ACHN (cell line): Measurements from ENCODE around the gene TBC1D1.

Experiments
- DNase-seq: peaks from one replicate; pipeline ENCODE4 v3.0.0-alpha.2; 2015
- in situ Hi-C: cut with HindIII; loops from 2 replicates; pipeline ENCODE4 v1.10.0; 2017; ENCODE audit warnings: low sequenced_read_pairs, low pct_ligation_motif_present, low pct_unique_long_range_greater_than_20kb

Gene TBC1D1

DNA sequence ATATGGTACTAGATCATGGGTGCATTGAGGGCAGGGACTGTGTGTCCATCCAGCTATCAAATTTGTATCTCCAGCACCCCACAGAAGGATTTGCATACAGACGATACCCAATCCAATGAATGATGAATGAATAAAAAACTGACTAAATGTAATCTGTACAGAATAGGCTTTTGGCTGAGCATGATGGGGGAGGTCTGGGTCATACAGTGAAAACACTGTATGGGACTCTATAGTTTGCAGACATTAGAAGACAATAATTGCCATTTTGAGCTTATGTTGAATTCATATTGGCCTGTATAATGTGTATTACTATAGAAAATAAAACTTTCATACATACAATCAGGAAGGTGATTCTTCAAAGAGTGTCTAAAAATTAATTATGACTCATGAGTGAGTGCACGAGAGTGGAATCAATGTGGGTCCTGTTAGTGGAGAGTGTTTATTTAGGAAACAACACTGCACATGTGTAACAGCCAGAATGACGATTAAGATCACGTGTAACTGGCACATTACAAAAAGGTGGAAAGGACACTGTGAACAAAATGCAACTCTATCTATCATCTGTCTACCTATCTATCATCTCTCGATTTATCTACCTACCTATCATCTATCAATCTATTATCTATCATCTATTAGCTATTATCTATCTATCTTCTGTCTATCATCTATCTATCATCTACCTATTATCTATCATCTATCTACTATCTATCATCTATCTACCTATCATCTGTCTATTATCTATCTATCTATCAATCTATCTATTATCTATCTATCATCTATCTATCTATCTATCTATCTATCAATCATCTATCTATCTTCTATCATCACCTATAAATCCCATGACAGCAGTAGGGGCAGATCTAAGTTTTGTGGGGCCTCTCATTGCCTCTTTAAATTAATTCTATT, 270.6 kb downstream of the TBC1D1 start:
- in situ Hi-C loops = no loop called here
- no peak for DNase-seq

DNA sequence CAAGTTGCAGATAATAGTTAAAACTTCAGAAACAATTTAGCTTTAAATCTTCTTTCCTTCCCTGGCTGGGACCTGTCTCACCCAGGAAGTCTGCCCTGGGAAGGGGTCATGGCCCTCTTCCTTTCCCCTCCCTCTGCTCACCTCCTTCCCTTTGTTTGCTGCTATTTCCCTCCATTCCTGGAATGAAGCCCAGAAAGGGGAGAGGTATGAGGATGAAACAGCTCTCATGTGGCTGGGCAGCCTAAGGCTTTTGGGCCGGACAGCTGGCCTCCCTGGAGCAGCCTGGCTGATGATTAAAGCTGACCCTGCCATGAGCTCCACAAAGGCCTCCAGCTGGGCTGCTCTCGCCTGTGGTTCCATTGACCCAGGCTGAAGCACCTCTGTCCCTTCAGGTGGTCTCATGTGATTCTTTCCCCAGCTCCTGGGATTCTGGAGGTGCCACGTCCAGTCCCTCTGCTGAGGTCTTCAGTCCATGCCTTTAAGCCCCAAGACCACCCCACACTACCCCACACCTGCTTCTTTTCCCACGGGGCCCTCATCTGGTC, 271.4 kb downstream of the TBC1D1 start:
- peak; percentile 85 for DNase-seq

DNA sequence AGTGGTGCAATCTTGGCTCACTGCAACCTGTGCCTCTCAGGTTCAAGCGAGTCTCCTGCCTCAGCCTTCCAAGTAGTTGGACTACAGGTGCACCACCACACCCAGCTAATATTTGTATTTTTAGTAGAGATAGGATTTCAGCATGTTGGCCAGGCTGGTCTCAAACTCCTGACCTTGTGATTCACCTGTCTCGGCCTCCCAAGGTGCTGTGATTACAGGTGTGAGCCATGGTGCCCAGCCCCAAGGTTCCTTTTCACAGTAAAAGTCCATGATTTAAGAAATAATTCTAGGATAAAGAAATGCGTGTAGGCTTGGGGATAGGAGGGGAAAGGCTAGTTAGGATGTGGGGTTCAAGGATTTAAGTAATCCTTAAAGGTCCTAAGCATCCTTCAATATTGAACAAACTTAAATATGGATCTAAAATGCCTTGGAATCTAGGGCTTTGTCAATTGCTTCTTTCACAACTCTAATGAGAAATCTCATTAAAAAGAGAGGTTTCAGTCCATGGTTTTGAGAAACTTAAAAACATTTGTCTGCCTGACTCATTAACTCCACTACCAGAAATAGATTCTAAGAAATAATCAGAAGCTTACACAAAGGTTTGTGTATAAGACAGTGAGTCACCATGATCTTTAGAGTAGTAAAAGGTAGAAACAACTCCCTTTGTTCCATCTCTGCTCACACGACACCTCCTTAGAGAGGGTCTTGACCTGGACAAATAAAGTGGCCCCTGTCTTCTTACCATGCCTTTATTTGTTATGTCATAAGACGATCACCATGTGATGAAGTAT, 272.5 kb downstream of the TBC1D1 start:
- no peak for DNase-seq
- in situ Hi-C loops = no loop called here

More for the DNA sequence above, 271.4 kb downstream of the TBC1D1 start:
- in situ Hi-C loops = no loop called here

DNA sequence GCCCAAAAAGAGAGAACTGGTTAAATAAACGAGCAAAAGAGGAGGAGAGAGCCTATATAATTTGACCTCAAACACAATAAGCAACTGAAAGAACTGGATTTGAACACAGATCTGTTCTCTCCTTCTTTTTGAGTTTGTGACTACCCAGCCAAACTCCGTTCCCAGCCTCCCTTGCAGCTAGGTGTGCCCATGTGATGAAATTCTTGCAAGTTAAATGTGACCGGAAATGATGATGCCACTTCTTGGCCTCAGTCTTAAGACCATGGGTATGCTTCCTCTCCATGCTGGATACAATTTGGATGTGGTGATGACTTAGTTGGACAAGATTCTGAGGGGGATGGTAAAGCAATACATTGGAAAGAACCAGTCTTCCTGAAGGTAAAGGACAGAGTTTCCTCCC, 273.5 kb downstream of the TBC1D1 start:
- DNase-seq = no peak
- in situ Hi-C loops = no loop called here

DNA sequence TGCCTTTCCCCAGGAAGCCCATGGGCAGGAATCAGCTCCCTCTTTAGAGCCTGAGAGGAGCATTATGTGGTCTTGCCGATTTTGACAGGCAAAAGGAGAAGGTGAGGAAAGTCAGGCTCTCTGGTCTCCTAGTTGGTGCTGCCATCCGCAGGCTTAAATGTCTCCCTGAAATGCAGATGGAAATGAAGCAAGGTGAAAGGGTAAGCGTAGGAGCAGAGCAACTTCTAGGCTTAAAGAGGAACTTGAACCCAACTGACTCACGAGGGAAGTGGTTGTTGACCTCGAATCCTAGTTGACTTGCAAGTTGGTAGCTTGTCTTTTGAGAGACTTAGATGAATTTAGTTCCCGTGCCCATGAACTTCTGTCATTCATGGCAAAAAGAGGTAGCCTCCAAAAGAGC, 275.2 kb downstream of the TBC1D1 start:
- in situ Hi-C loops = no loop called here
- no peak for DNase-seq

DNA sequence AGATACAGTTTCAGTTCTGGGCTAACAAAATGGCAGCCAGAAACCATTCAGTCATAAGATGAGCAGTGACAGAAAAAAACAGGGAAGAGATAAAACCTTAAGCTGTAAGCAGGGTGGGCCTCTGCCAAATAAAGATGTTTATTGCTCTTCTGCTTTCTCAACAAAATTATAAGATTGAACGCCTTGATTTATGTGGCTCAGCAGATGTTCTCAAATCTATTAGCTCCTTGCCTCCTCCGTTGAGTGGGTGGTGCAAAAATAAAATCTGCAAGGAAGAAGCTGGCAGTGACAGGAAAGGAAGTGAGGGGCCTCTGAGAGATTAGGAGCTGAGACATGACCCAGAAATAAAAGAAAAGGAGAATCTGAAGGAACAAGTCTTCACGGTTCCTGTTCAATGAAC, 275.9 kb downstream of the TBC1D1 start:
- in situ Hi-C loops = no loop called here
- no peak for DNase-seq

DNA sequence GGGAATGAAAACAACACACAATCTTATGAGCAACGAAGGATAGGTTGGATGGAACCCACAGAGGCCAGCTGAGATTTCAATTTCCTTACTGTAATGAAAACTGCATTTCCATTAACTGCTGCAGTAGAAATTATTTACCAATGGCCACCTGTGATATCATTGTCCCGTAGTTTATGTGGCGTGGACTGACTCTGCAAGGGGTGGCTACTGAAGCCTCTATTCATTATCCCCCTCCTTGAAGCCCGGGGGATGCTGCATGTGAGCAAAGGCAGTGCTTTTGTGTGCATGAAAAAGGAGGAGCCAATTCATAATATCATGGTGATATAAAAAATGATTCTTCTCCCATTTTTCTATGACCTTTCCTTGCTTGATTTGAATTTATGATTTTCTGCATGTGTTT, 277.1 kb downstream of the TBC1D1 start:
- in situ Hi-C loops = no loop called here
- DNase-seq = no peak

DNA sequence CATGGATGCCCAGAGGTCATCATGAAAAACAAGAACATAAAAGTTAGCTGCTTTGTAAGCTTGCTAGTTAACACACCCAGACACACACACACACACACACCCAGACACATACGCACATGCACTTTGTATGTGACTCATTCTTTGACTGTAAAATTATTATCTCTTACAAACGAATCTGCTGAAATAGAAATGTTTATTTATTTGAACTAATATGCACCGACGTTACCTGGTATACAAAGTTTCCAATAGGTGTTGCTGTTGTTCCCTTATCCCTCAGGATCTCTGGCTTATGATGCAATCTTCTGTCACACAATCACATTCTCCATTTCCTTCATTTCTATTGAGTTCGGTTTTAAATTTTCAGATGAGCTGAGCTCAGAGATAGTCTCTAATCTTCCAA, 278.6 kb downstream of the TBC1D1 start:
- in situ Hi-C loops = no loop called here
- DNase-seq = no peak

DNA sequence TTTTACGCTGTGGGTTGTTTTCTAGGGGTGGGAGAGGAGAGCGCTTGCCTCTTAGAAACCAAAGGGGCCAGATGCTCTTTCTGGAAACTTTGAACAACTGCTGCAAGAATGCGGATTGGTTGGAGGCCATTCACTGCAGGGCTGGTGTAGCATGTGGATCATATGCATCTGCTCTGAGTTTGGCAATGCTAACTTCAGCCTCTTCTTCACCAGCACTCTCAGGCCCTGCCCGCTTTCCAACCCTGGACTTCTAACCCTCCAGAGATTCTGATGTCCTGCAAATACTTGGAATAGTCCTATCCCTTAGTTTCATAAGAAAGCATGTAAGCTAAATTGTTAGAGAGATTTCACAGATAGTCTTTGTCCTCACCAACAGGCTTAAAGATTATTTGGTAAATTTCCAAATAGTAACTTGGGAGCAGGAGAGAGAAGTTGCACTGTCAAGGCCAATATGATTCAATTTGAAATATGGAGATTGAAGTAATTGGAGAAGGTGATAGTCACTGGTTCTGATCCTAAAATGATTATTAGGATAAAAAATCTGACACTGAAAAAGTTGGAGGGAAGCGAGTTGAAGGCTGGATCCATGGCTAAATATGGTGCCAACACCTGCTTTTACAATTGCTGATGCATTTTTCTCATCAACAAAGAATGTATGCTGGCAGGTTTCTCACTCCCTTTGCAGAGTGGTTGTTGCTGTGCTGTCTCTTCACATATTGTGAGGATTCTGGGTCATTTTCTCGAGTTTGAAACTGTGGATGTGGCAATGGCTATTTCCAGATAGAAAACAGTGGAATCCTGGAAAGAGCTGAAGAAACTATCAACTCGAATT, 279.7 kb downstream of the TBC1D1 start:
- no peak for DNase-seq
- in situ Hi-C loops = no loop called here

DNA sequence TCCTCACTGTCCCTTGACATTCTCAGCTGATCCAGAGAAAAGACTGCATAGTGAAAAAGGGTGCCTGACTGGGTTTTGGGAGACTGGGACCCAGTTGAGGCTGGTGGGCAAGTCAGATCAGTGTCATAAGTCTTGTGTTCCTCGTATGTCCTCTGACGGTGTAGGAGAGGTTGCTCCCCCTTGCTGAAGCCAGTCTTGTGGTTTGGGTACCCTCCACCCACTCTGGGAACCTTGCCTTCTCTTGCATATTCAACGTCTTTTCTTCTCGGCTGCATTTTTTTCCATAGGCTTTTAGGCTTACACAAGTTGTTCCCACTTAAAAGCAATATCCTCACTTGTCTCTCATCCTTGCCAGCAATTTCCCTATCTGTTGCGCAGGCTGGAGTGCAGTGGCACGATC, 281.2 kb downstream of the TBC1D1 start:
- in situ Hi-C loops = no loop called here
- no peak for DNase-seq

DNA sequence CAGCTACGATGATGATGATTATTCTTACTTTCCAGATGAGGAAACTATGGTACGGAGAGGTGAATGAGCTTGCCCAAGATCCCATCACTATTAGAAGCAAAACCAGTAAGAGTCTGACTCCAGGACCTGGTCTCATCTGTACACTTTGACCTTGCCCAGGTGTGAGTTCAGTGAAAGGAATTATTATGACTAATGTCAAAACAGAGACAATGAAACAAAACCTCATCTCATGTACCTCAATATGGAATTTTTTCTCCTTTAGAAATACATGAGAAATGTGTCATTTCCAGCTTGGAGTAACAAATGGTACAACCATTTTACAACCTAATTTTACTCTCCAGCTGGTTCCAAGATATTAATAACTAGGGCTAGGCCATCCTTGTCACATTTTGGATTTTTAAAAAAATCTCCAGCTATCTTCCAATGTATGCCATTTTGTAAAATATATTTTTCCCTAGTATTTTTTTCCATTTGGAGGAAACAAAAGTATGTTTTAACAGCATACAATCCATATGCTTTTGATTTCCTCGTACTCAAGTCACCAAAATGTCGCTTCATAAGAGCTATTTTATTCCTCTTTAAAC, 283.1 kb downstream of the TBC1D1 start:
- DNase-seq = no peak
- in situ Hi-C loops = no loop called here

DNA sequence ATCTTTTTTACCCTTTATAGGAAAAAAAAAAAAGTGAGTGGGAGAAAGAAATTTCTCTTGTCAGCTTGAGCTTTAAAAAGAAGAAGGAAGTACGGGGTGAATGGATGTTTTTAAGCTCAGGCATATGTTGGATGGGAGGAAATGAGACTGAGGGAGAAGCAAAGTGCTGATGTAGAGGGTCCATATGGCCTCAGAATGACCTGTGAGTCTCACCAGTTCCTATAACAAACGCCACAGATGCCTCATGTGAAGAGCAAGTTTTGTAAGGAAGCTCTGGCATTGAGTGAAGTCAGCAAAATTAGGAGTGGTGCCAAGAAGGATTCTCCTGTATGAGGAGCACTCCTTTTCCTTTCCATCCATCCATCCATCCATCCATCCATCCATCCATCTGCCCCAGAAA, 283.9 kb downstream of the TBC1D1 start:
- in situ Hi-C loops = no loop called here
- DNase-seq = no peak

DNA sequence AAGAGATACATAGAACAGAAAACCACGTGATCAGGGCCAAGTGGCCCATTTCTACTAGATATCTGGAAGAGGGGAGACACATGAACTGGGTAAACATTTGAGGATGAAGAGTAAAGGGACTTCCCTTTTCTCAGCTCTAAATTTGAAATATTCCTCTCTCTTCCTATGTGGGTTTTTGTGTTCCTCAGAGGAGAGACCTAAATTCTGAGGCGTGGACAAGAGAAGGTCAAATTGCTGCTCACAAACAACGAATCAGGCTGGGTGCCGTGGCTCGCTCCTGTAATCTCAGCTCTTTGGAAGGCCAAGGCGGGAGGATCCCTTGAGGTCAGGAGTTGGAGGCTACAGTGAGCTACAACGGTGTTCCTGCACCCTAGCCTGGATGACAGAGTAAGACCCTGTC, 285.3 kb downstream of the TBC1D1 start:
- in situ Hi-C loops = no loop called here
- no peak for DNase-seq

DNA sequence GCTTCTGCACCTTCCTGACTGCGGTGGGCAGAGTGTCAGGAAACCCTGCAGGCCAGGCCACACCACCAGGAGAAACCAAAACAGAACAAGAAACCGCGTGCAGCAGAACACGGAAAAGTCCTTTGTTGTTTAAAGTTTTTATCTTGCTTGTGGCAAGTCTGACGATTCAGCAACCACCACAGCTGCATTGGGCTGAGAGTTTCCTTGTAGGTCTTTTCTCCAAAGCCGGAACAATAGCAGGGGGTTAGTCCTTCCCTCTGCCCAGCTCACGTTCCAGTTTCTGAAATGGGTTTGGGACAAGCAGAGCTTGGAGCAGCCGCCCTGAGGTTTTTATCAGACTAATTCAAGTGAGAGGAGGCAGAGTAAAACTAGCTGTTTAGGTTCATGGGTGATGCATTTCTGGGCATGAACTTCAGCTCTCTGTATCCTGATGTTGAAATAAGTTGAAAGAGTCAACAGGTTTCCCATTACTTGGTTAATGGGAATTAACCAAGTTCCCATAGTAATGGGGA, 286.2 kb downstream of the TBC1D1 start:
- DNase-seq = no peak
- in situ Hi-C loops = no loop called here

DNA sequence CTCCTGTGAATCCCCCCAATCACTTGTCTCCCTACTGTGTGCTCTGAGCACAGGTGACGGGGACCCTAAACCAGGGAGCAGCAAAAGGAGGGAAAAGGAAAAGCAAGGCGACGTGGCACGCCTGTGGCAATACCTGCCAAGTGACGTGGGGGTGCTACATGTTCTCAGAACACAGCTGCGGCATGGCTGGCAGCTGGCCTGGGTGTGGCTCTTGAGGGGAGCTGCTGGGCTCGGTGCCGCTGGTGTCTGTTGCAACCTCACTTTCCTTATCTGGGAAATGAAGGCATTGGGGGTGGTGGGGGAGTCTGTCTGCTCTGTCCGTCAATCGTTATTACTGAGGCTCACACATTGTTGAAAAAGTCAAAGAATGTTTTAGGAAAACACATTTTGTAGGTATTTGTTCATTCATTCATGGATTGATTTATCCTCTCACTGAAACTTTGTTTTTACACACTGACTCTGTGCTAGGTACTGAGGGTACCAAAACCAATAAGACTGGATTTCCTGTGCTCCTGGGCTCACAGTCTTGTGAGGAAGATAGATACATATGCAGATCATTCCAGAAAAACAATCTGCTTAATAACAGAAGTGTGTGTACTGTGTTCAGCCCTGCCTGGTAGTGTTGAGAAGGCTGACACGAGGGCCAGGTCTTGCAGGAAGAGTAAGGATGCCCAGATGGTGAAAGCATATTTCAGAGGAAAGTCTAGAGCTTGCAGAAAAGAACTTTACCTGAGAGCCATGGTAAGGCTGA, 286.9 kb downstream of the TBC1D1 start:
- DNase-seq = no peak
- in situ Hi-C loops = no loop called here

DNA sequence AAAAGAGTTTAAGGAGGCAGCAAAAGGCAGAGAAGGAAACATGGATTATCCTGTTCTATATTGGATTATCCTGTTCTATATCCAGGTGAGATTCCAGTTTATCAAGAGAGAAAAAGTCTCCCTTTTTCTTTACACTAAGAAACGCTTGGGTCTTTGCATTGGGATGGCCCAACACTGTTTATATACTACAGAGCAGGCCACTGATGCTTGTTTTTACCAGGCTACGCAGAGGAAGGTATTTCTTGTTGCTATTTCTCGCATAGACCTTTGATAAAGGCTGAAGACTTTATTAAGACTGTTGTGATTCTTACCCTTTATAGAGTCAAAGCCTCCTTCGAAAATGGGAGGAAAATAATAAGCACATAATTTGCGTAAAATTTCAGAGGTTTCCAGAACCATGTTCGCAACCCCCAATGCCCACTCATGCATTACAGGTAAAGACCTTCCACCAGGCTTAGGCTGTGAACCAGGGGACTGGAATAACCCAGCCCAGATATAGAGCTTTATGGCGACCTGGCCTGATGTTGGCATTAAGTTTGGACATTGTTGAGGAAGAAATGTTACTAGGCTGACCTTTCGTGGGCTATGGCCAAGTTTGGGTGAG, 287.6 kb downstream of the TBC1D1 start:
- no peak for DNase-seq
- in situ Hi-C loops = no loop called here

DNA sequence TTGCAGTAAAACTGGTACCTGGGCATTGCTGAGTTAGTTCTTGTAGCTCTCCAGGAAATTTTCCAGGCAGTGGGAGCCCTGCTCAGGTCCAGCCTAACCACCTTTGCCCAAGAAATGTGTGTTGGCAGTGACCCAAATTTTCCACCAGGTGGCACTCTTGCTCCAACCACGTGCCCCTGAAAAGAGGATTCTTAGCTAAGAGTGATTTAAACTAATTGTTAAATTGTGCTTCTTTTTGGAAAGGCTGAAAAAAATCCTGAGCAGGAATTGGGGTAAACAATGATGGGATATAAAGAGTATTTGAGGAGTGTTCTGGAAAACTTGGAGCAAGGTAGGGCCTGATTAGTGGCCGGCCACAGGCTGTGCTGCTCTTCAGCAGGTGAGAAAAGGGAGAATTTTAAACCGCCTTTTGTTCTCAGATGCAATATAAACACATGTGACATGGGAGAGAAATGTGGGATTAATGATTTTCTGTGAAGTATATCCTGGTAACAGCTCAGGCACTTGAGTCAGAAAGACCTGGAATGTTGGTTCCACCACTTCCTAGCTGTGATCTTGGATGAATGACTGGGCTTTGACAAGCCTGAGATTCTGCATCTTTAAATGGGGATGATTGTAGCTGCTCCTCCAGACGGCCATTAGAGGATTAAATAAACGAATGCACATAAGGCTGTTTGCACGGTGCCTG, 288.9 kb downstream of the TBC1D1 start:
- in situ Hi-C loops = no loop called here
- DNase-seq = peak; percentile 57
